H1 (cell line): ENCODE measurements around the gene TNFAIP2. TPM values are rescaled to one million over a fixed set of nuclear protein-coding genes. Genes with fewer than 3 reads are reported as not detected.

Experiments
- CTCF ChIA-PET: fragments of 300-600 bp; sonication (Branson Sonifier 250); formaldehyde crosslinking; loops from one replicate; lab custom pipeline; 2021; ENCODE audit not compliant: partially characterized antibody; lab: Charles Lee
- POLR2A ChIA-PET: fragments of 300-600 bp; sonication (Branson Sonifier 250); formaldehyde crosslinking; loops from one replicate; lab custom pipeline; 2021; ENCODE audit warnings: inconsistent platforms; ENCODE audit not compliant: partially characterized antibody; lab: Charles Lee
- DNase-seq, 2 experiments: peaks; one replicate each; pipeline versions ENCODE4 v3.0.0 to v3.0.0-alpha.2; 2010 to 2022; ENCODE audit warnings: low spot score in 2 of 2, low read depth in 1 of 2, mixed read lengths in 1 of 2
- FAIRE-seq: peaks from 2 replicates; lab custom pipeline; 2011; peaks lifted over from hg19 to GRCh38; lab: Jason Lieb, UNC
- H2AFZ ChIP-seq: 2 replicates; pipeline ENCODE4 v1.8.1; 2012; ENCODE audit warnings: low read length, inconsistent platforms
- H2AK5ac ChIP-seq: 2 replicates; pipeline ENCODE4 v1.6.1; 2013; ENCODE audit warnings: low read depth, low read length
- H2BK120ac ChIP-seq: replicated peaks from 2 replicates; pipeline ENCODE3; 2013; ENCODE audit warnings: low read depth, low read length, inconsistent platforms
- H2BK12ac ChIP-seq: 2 replicates; pipeline ENCODE4 v1.6.1; 2013; ENCODE audit warnings: low read depth, low read length
- H2BK15ac ChIP-seq: 2 replicates; pipeline ENCODE4 v1.6.1; 2013; ENCODE audit warnings: low read length
- H2BK20ac ChIP-seq: 2 replicates; pipeline ENCODE4 v1.6.1; 2013; ENCODE audit warnings: low read length
- H2BK5ac ChIP-seq: 2 replicates; pipeline ENCODE4 v1.6.1; 2013; ENCODE audit warnings: low read depth, low read length
- H3K14ac ChIP-seq: 2 replicates; pipeline ENCODE4 v1.6.1; 2013; ENCODE audit warnings: inconsistent platforms; ENCODE audit not compliant: insufficient read length
- H3K18ac ChIP-seq: 2 replicates; pipeline ENCODE4 v1.6.1; 2013; ENCODE audit warnings: low read length; ENCODE audit errors: extremely low read depth
- H3K23ac ChIP-seq: 2 replicates; pipeline ENCODE4 v1.6.1; 2013; ENCODE audit warnings: inconsistent platforms; ENCODE audit not compliant: insufficient read length
- H3K23me2 ChIP-seq: 2 replicates; pipeline ENCODE4 v1.6.1; 2013; ENCODE audit warnings: low read depth, low read length
- H3K27ac ChIP-seq: 2 replicates; pipeline ENCODE4 v1.6.1; 2011; ENCODE audit warnings: low read depth, low read length, inconsistent platforms
- H3K27me3 ChIP-seq, 4 experiments: replicated peaks in 1 of 4; 1 replicate in 1 of 4; 2 replicates in 3 of 4; pipeline versions ENCODE4 v1.6.1 to v1.8.1; 2011 to 2013; ENCODE audit warnings: low read length in 3 of 4, mild to moderate bottlenecking in 3 of 4, inconsistent platforms in 2 of 4, mixed read lengths in 2 of 4, moderate library complexity in 1 of 4; ENCODE audit not compliant: control insufficient read depth in 3 of 4, insufficient read depth in 3 of 4; ENCODE audit errors: extremely low read depth in 1 of 4
- H3K36me3 ChIP-seq, 4 experiments: 2 replicates each; pipeline versions ENCODE4 v1.6.1 to v1.8.1; 2011 to 2013; ENCODE audit warnings: mild to moderate bottlenecking in 4 of 4, low read length in 3 of 4, moderate library complexity in 2 of 4, control low read depth in 1 of 4, inconsistent platforms in 1 of 4; ENCODE audit not compliant: insufficient read depth in 4 of 4, control insufficient read depth in 2 of 4
- H3K4ac ChIP-seq: replicated peaks from 2 replicates; pipeline ENCODE3; 2013; ENCODE audit warnings: low read length, low read depth, mixed read lengths, inconsistent platforms; ENCODE audit not compliant: insufficient read length
- H3K4me1 ChIP-seq, 4 experiments: replicated peaks in 1 of 4; 1 replicate in 1 of 4; 2 replicates in 3 of 4; pipeline versions ENCODE4 v1.6.1 to v1.8.1; 2011 to 2013; ENCODE audit warnings: low read length in 3 of 4, inconsistent platforms in 2 of 4, mixed read lengths in 1 of 4; ENCODE audit not compliant: insufficient read depth in 4 of 4, control insufficient read depth in 3 of 4
- H3K4me2 ChIP-seq, 2 experiments: 2 replicates each; pipeline versions ENCODE4 v1.6.1 to v1.8.1; 2011 to 2013; ENCODE audit warnings: low read depth in 2 of 2, low read length in 2 of 2, control low read depth in 1 of 2, inconsistent platforms in 1 of 2, mild to moderate bottlenecking in 1 of 2; ENCODE audit not compliant: insufficient read depth in 1 of 2
- H3K4me3 ChIP-seq, 4 experiments: fragments of 200-600, 300-600 bp in 1 of 4; sonication (generic), shearing (Covaris generic), sonication (Bioruptor Twin) in 1 of 4; 2 replicates each; pipeline versions ENCODE4 v1.5.1 to v1.8.1; 2011 to 2016; ENCODE audit warnings: low read length in 4 of 4, low read depth in 3 of 4, control low read depth in 2 of 4, inconsistent platforms in 2 of 4, mild to moderate bottlenecking in 2 of 4, mixed read lengths in 1 of 4, moderate library complexity in 1 of 4; ENCODE audit not compliant: insufficient read depth in 2 of 4; ENCODE audit errors: extremely low read depth in 1 of 4
- H3K56ac ChIP-seq: replicated peaks from 2 replicates; pipeline ENCODE3; 2013; ENCODE audit warnings: low read depth, mild to moderate bottlenecking, mixed read lengths, low read length, inconsistent platforms; ENCODE audit not compliant: insufficient read length
- H3K79me1 ChIP-seq: 2 replicates; pipeline ENCODE4 v1.6.1; 2013; ENCODE audit warnings: low read depth, low read length, control low read depth
- H3K79me2 ChIP-seq, 2 experiments: 2 replicates each; pipeline versions ENCODE4 v1.6.1 to v1.8.1; 2012 to 2013; ENCODE audit warnings: low read length in 2 of 2, mild to moderate bottlenecking in 2 of 2, inconsistent platforms in 1 of 2; ENCODE audit not compliant: insufficient read depth in 2 of 2, control insufficient read depth in 1 of 2
- H3K9ac ChIP-seq, 4 experiments: replicated peaks in 1 of 4; 1 replicate in 1 of 4; 2 replicates in 3 of 4; pipeline versions ENCODE4 v1.6.1 to v1.8.1; 2011 to 2013; ENCODE audit warnings: low read depth in 3 of 4, low read length in 3 of 4, control low read depth in 2 of 4, mild to moderate bottlenecking in 2 of 4, moderate library complexity in 2 of 4, inconsistent platforms in 1 of 4; ENCODE audit errors: extremely low read depth in 1 of 4
- H3K9me3 ChIP-seq, 2 experiments: 2 replicates each; pipeline versions ENCODE4 v1.6.1 to v1.8.1; 2012 to 2013; ENCODE audit warnings: mild to moderate bottlenecking in 2 of 2, moderate library complexity in 2 of 2, control low read depth in 1 of 2, inconsistent platforms in 1 of 2, low read depth in 1 of 2, low read length in 1 of 2, mixed read lengths in 1 of 2; ENCODE audit not compliant: insufficient read depth in 2 of 2
- H4K20me1 ChIP-seq, 2 experiments: replicated peaks in 1 of 2; 2 replicates each; pipeline versions ENCODE3 to v1.8.1; 2011 to 2013; ENCODE audit warnings: inconsistent platforms in 2 of 2, low read length in 2 of 2, mild to moderate bottlenecking in 1 of 2; ENCODE audit not compliant: insufficient read depth in 2 of 2, control insufficient read depth in 1 of 2
- H4K5ac ChIP-seq: 2 replicates; pipeline ENCODE4 v1.6.1; 2013; ENCODE audit warnings: low read length, low read depth, mixed read lengths, inconsistent platforms; ENCODE audit not compliant: insufficient read length
- H4K8ac ChIP-seq: 2 replicates; pipeline ENCODE4 v1.8.0; 2013; ENCODE audit warnings: mild to moderate bottlenecking, moderate library complexity, low read length, inconsistent platforms; ENCODE audit not compliant: insufficient read depth; ENCODE audit errors: extremely low read depth
- H4K91ac ChIP-seq: replicated peaks from 2 replicates; pipeline ENCODE3; 2013; ENCODE audit warnings: low read length, mixed read lengths, inconsistent platforms; ENCODE audit not compliant: insufficient read length
- BRCA1 ChIP-seq: IDR thresholded peaks from 2 replicates; pipeline ENCODE4 v1.6.1; 2012; ENCODE audit warnings: low read depth, low read length, improper control_type of control experiment
- JUND ChIP-seq: IDR thresholded peaks from 2 replicates; pipeline ENCODE4 v1.6.1; 2011; ENCODE audit warnings: mild to moderate bottlenecking, improper control_type of control experiment, low read length
- KDM1A ChIP-seq: fragments of 200-600, 300-600 bp; sonication (generic); IDR thresholded peaks from 2 replicates; pipeline ENCODE4 v1.7.1; 2016; ENCODE audit warnings: mild to moderate bottlenecking, low read length, borderline replicate concordance
- RAD21 ChIP-seq, 2 experiments: IDR thresholded peaks in 1 of 2; conservative IDR thresholded peaks in 1 of 2; 2 replicates each; pipeline ENCODE4 v1.6.1; 2011; ENCODE audit warnings: low read depth in 2 of 2, low read length in 2 of 2, improper control_type of control experiment in 1 of 2, inconsistent platforms in 1 of 2, mild to moderate bottlenecking in 1 of 2, moderate library complexity in 1 of 2
- SP1 ChIP-seq: IDR thresholded peaks from 2 replicates; pipeline ENCODE4 v1.6.1; 2011; ENCODE audit warnings: low read depth, low read length
- SP2 ChIP-seq: IDR thresholded peaks from 2 replicates; pipeline ENCODE4 v1.6.1; 2012; ENCODE audit warnings: mild to moderate bottlenecking, low read length, inconsistent platforms
- WGBS, 2 experiments: shearing (Covaris generic) in 1 of 2; methylation state at CpG; one replicate each; pipeline versions ENCODE4 v1.1.6 to v1.1.7; 2013 to 2015; ENCODE audit warnings: low lambda C conversion rate in 2 of 2, mixed read lengths in 2 of 2, inconsistent platforms in 1 of 2, low coverage in 1 of 2, missing lambda C conversion rate in 1 of 2; ENCODE audit not compliant: insufficient replicate concordance in 2 of 2, insufficient coverage in 1 of 2, insufficient read length in 1 of 2; ENCODE audit errors: extremely low coverage in 1 of 2, missing lambda C conversion rate in 1 of 2; 5-methylcytosine and 5-hydroxymethylcytosine counted together
- polyA plus RNA-seq, 7 experiments: library from polyadenylated mRNA; depleted of rRNA in 3 of 7; stranded (reverse) in 5 of 7; unstranded in 2 of 7; fragments of >200 nt in 5 of 7; fragments of 200-250 nt in 2 of 7; gene quantifications; 1 replicate in 5 of 7; 2 replicates in 1 of 7; 4 replicates in 1 of 7; pipeline versions ENCODE4 v1.2.1 to v1.2.3, GENCODE V29; 2011 to 2013; ENCODE audit warnings: missing spikeins in 2 of 7, mixed read lengths in 2 of 7
- total RNA-seq: library from RNA; stranded (reverse); fragmentation: NEBNext Ultra II Directional; extraction: Animal tissue kit (Norgen Biotek cat#: 25700); gene quantifications from 2 replicates; pipeline ENCODE4 v1.2.1, GENCODE V29; 2021

TNFAIP2 gene
- total and polyA plus RNA-seq, 2 of the 8 experiments (the other 6 are each of a cell fraction or from before 2014, with no cell fraction given) = 28.3 to 34.5 TPM

- no peak overlapping the region for H3K56ac ChIP-seq
- no peaks in the 10 kb centered on the region for H3K9me3 ChIP-seq
- H3K9ac ChIP-seq = no peak overlapping the region
- H2BK15ac ChIP-seq = no peak overlapping the region
- H4K91ac ChIP-seq = peak overlapping the region; percentile 85
- no peak overlapping the region for H2AFZ ChIP-seq
- no peaks in the 10 kb centered on the region for H3K79me2 ChIP-seq
- H3K79me1 ChIP-seq = no peaks in the 10 kb centered on the region
- no peaks in the 10 kb centered on the region for H4K20me1 ChIP-seq
- ChIA-PET POLR2A (no interaction called here), CTCF (interaction anchor here (0.9 to 10.4 kb wide), 12 partner anchors 8 to 196 kb away, joined by 3 to 276 read pairs (median 7); partner anchors contain the start of genes LBHD2 and TNFAIP2)
- TF ChIP-seq RAD21 (IDR thresholded peaks at IDR 0.05 in 1 of 2, conservative IDR thresholded peaks at IDR 0.05 in 1 of 2; ENCODE audit: low read depth in 2 of 2, low read length in 2 of 2) = no peak
- no peak for TF ChIP-seq BRCA1
- TF ChIP-seq JUND = no peak
- TF ChIP-seq SP2 = no peak
- TF ChIP-seq SP1 = no peak
- no peak for TF ChIP-seq KDM1A
- H4K8ac ChIP-seq = no peak overlapping the region
- 0 out of 2 replicates have a peak overlapping the region, but pooled peaks have one; percentile 13 for H2AK5ac ChIP-seq
- no peak overlapping the region for H3K4me3 ChIP-seq
- no peak for FAIRE-seq
- H3K36me3 ChIP-seq = no peaks in the 10 kb centered on the region
- no peak overlapping the region for H4K5ac ChIP-seq
- peak overlapping the region; percentile 66; the same call in 1 of the 2 replicates for H2BK5ac ChIP-seq
- 0 out of 2 replicates have a peak overlapping the region, but pooled peaks have one; percentile 68 for H2BK12ac ChIP-seq
- H3K27ac ChIP-seq = no peak overlapping the region
- no peak overlapping the region for H2BK20ac ChIP-seq
- DNase-seq = no peak
- H3K14ac ChIP-seq = no peak overlapping the region
- 92% methylated on average over 26 of the region's 26 CpGs; no CpG with 5 or more reads in 1 of the 2 experiments for WGBS, 2 experiments
- H3K4me1 ChIP-seq = peaks cover 0 to 23% (median 13%) of the 10 kb centered on the region in 4 experiments; a peak in 6 of 7 replicates
- H3K18ac ChIP-seq = peak overlapping the region; percentile 71; the same call in 1 of the 2 replicates
- no peak overlapping the region for H3K4me2 ChIP-seq
- H3K4ac ChIP-seq = no peak overlapping the region
- H3K23me2 ChIP-seq = no peaks in the 10 kb centered on the region
- no peak overlapping the region for H2BK120ac ChIP-seq
- peaks cover 0 to 12% (median 10%) of the 10 kb centered on the region in 4 experiments; a peak in 5 of 7 replicates for H3K27me3 ChIP-seq
- H3K23ac ChIP-seq = no peak overlapping the region
These were observed 25.8 kb upstream of the TNFAIP2 start for GRCh38 chr14:103097244-103097993.
